Measurements from ENCODE around the gene TOB2. TPM values are rescaled to one million over a fixed set of nuclear protein-coding genes. Genes with fewer than 3 reads are reported as not detected.
A peak's percentile ranks its signal among the peaks of the same experiment; 100 is the strongest.

TOB2 gene
- total and polyA plus RNA-seq, 2 donors (not counting 1 experiment from before 2014, with no cell fraction given): 20.6 to 20.9 TPM

DNA sequence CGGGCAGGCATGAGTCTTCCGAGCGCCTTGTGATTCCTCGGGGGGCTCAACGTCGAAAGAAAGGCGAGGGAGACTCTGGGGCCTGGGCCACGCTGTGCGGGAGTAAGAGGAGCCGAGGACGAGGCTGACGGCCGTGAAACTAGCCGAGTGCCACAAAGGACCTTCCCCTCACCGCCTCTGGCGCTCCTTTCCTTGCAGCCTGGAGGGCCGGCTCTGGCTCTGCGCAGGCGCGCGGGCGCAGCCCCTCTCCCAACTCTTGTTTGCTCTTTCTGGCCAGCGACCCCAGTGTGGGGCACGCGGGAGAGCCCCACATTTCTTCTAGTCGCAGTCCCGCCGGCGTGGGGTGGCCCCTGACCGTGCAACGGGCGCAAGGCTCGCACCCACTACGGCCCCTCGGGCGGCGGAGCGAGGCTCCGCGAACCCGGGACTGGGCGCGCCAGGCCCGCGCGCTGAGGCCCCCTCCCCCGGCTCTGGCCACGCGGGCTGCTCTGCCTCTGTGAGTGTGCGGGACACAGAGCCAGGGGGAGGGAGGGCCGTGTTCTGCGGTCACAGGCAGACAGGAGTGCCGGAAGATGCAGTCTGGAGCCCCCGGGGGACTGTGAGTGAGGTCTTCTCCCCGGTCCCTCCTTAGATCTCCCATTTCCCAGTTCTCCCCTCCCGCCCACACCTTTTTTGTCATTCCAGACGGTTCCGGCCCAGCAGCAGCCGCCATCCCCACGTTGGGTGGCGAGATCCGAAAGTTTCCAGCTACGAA, 1.0 kb upstream of the TOB2 start:
- H3K9me3 ChIP-seq (ENCODE audit: control insufficient read depth, insufficient read depth, low read depth, low read length): no peaks in the 10 kb centered on the region
- H3K4me3 ChIP-seq (replicated peaks in 1 of 4; ENCODE audit: control extremely low read depth in 1 of 4, insufficient read depth in 1 of 4, low read depth in 3 of 4, low read length in 4 of 4): peak overlapping the region; percentile 81 to 98 (median 96)
- peak overlapping the region; percentile 96 for H3K4me2 ChIP-seq (ENCODE audit: extremely low read depth, insufficient read depth, low read length)
- peaks cover 40% of the 10 kb centered on the region for H3K79me2 ChIP-seq (ENCODE audit: control insufficient read depth, insufficient read depth, low read length)
- H4K20me1 ChIP-seq (ENCODE audit: control insufficient read depth, extremely low read depth, insufficient read depth, low read length): no peaks in the 10 kb centered on the region
- TF ChIP-seq EZH2 (IDR thresholded peaks at IDR 0.05; ENCODE audit: low read length, missing control alignments): no peak
- TF ChIP-seq, protein P1, sequence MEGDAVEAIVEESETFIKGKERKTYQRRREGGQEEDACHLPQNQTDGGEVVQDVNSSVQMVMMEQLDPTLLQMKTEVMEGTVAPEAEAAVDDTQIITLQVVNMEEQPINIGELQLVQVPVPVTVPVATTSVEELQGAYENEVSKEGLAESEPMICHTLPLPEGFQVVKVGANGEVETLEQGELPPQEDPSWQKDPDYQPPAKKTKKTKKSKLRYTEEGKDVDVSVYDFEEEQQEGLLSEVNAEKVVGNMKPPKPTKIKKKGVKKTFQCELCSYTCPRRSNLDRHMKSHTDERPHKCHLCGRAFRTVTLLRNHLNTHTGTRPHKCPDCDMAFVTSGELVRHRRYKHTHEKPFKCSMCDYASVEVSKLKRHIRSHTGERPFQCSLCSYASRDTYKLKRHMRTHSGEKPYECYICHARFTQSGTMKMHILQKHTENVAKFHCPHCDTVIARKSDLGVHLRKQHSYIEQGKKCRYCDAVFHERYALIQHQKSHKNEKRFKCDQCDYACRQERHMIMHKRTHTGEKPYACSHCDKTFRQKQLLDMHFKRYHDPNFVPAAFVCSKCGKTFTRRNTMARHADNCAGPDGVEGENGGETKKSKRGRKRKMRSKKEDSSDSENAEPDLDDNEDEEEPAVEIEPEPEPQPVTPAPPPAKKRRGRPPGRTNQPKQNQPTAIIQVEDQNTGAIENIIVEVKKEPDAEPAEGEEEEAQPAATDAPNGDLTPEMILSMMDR (conservative IDR thresholded peaks at IDR 0.05 in 1 of 2, IDR thresholded peaks at IDR 0.05 in 1 of 2; ENCODE audit: low read depth in 1 of 2, low read length in 2 of 2): no peak
- H2AFZ ChIP-seq (ENCODE audit: low read length): peak overlapping the region; percentile 54
- H3K27me3 ChIP-seq (ENCODE audit: control insufficient read depth, insufficient read depth, low read length): no peaks in the 10 kb centered on the region
- H3K27ac ChIP-seq (ENCODE audit: insufficient read depth, low read length): peak overlapping the region; percentile 98
- peaks cover 2% of the 10 kb centered on the region for H3K36me3 ChIP-seq (ENCODE audit: control insufficient read depth, insufficient read depth, low read length)
- DNase-seq (ENCODE audit: low read depth in 2 of 2): peak; percentile 63 to 72
- no peaks in the 10 kb centered on the region for H3K4me1 ChIP-seq (ENCODE audit: control insufficient read depth, extremely low read depth, insufficient read depth, low read length)
- peak overlapping the region; percentile 90 for H3K9ac ChIP-seq (ENCODE audit: insufficient read depth, low read length)

DNA sequence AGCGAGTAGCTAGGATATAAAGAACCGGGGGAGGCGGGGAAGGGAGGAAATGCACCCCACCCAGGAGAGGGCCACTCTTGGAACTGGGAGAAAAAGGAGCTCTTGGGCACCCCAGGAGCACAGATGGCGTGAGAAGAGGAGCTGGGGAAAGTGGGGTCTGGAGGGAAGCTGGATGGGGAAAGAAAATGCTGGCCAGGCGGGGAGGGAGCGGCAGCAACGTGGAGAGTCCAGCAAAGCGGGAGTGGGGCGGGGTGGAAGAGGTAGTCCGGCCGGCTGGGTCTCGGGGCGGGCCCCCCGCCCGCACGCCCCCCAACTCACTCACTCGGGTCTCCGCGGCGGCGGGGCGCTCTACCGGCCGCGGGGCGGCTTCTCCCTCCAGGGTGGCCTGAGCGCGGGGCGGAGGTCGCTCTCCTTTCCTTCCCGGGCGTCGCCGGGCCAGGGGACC, 522 bp downstream of the TOB2 start:
- Histone ChIP-seq H3K36me3 (ENCODE audit: control insufficient read depth, insufficient read depth, low read length) (peaks cover 4% of the 10 kb centered on the region), H3K27me3 (ENCODE audit: control insufficient read depth, insufficient read depth, low read length) (no peaks in the 10 kb centered on the region), H3K4me2 (ENCODE audit: extremely low read depth, insufficient read depth, low read length) (peak overlapping the region; percentile 75), H4K20me1 (ENCODE audit: control insufficient read depth, extremely low read depth, insufficient read depth, low read length) (peaks cover 3% of the 10 kb centered on the region), H3K9ac (ENCODE audit: insufficient read depth, low read length) (peak overlapping the region; percentile 90), H3K79me2 (ENCODE audit: control insufficient read depth, insufficient read depth, low read length) (peaks cover 54% of the 10 kb centered on the region), H3K9me3 (ENCODE audit: control insufficient read depth, insufficient read depth, low read depth, low read length) (no peaks in the 10 kb centered on the region), H3K27ac (ENCODE audit: insufficient read depth, low read length) (peak overlapping the region; percentile 98), H3K4me1 (ENCODE audit: control insufficient read depth, extremely low read depth, insufficient read depth, low read length) (no peaks in the 10 kb centered on the region), H2AFZ (ENCODE audit: low read length) (no peak overlapping the region), H3K4me3 (replicated peaks in 1 of 4; ENCODE audit: control extremely low read depth in 1 of 4, insufficient read depth in 1 of 4, low read depth in 3 of 4, low read length in 4 of 4) (peak overlapping the region; percentile 81 to 98 (median 96))
- no peak for DNase-seq (ENCODE audit: low read depth in 2 of 2)
- TF ChIP-seq EZH2 (IDR thresholded peaks at IDR 0.05; ENCODE audit: low read length, missing control alignments): no peak
- TF ChIP-seq, protein P1 (conservative IDR thresholded peaks at IDR 0.05 in 1 of 2, IDR thresholded peaks at IDR 0.05 in 1 of 2; ENCODE audit: low read depth in 1 of 2, low read length in 2 of 2): no peak

- H3K79me2 ChIP-seq (ENCODE audit: control insufficient read depth, insufficient read depth, low read length): peaks cover 61% of the 10 kb centered on the region
- H3K27ac ChIP-seq (ENCODE audit: insufficient read depth, low read length): peak overlapping the region; percentile 98
- H4K20me1 ChIP-seq (ENCODE audit: control insufficient read depth, extremely low read depth, insufficient read depth, low read length): peaks cover 3% of the 10 kb centered on the region
- TF ChIP-seq EZH2 (IDR thresholded peaks at IDR 0.05; ENCODE audit: low read length, missing control alignments): no peak
- TF ChIP-seq, protein P1 (conservative IDR thresholded peaks at IDR 0.05 in 1 of 2, IDR thresholded peaks at IDR 0.05 in 1 of 2; ENCODE audit: low read depth in 1 of 2, low read length in 2 of 2): no peak
- no peak for DNase-seq (ENCODE audit: low read depth in 2 of 2)
- no peaks in the 10 kb centered on the region for H3K4me1 ChIP-seq (ENCODE audit: control insufficient read depth, extremely low read depth, insufficient read depth, low read length)
- H3K4me2 ChIP-seq (ENCODE audit: extremely low read depth, insufficient read depth, low read length): peak overlapping the region; percentile 88
- peak overlapping the region; percentile 81 to 98 (median 96) for H3K4me3 ChIP-seq (replicated peaks in 1 of 4; ENCODE audit: control extremely low read depth in 1 of 4, insufficient read depth in 1 of 4, low read depth in 3 of 4, low read length in 4 of 4)
- H3K9me3 ChIP-seq (ENCODE audit: control insufficient read depth, insufficient read depth, low read depth, low read length): no peaks in the 10 kb centered on the region
- H2AFZ ChIP-seq (ENCODE audit: low read length): no peak overlapping the region
- H3K27me3 ChIP-seq (ENCODE audit: control insufficient read depth, insufficient read depth, low read length): no peaks in the 10 kb centered on the region
- peaks cover 4% of the 10 kb centered on the region for H3K36me3 ChIP-seq (ENCODE audit: control insufficient read depth, insufficient read depth, low read length)
- H3K9ac ChIP-seq (ENCODE audit: insufficient read depth, low read length): peak overlapping the region; percentile 90
These were observed 1.2 kb downstream of the TOB2 start for GRCh38 chr22:41445129-41446056.

Data from fibroblast of lung (primary cell).